Liver (tissue), 9 donors: ENCODE measurements around the gene MYO18A. TPM values are rescaled to one million over a fixed set of nuclear protein-coding genes. Genes with fewer than 3 reads are reported as not detected.

Source experiments
- DNase-seq: peaks from one replicate; pipeline ENCODE4 v3.0.0-alpha.2; 2017; ENCODE audit warnings: low spot score
- H3K27ac ChIP-seq, 2 donors: one replicate each; pipeline ENCODE4 v1.7.0; 2013; ENCODE audit warnings: inconsistent platforms in 2 of 2, low read length in 2 of 2, control low read depth in 1 of 2, low read depth in 1 of 2, mild to moderate bottlenecking in 1 of 2
- H3K27me3 ChIP-seq, 4 donors: one replicate each; pipeline versions ENCODE4 v1.6.1 to v1.7.0; 2013; ENCODE audit warnings: low read length in 3 of 4, inconsistent platforms in 1 of 4, mild to moderate bottlenecking in 1 of 4, moderate library complexity in 1 of 4; ENCODE audit not compliant: control insufficient read depth in 4 of 4, insufficient read depth in 4 of 4
- H3K36me3 ChIP-seq, 4 donors: one replicate each; pipeline versions ENCODE4 v1.6.1 to v1.7.0; 2013; ENCODE audit warnings: low read length in 3 of 4, mild to moderate bottlenecking in 3 of 4, low read depth in 1 of 4, moderate library complexity in 1 of 4; ENCODE audit not compliant: control insufficient read depth in 4 of 4, insufficient read depth in 3 of 4
- H3K4me1 ChIP-seq, 4 donors: one replicate each; pipeline versions ENCODE4 v1.6.1 to v1.7.0; 2013; ENCODE audit warnings: low read length in 3 of 4, mild to moderate bottlenecking in 3 of 4, moderate library complexity in 1 of 4; ENCODE audit not compliant: control insufficient read depth in 4 of 4, insufficient read depth in 4 of 4
- H3K4me3 ChIP-seq, 3 donors: one replicate each; pipeline versions ENCODE4 v1.6.1 to v1.7.0; 2013; ENCODE audit warnings: low read length in 3 of 3, control low read depth in 1 of 3, low read depth in 1 of 3, mild to moderate bottlenecking in 1 of 3
- H3K9ac ChIP-seq, 2 donors: one replicate each; pipeline ENCODE4 v1.7.0; 2013; ENCODE audit warnings: low read length in 2 of 2, mild to moderate bottlenecking in 2 of 2, moderate library complexity in 2 of 2, control low read depth in 1 of 2, low read depth in 1 of 2
- H3K9me3 ChIP-seq, 4 donors: one replicate each; pipeline versions ENCODE4 v1.6.1 to v1.7.0; 2013; ENCODE audit warnings: low read length in 3 of 4; ENCODE audit not compliant: control insufficient read depth in 4 of 4
- EGR1 ChIP-seq, 2 donors: IDR thresholded peaks; 2 replicates each; pipeline ENCODE4 v1.6.1; 2016 to 2018; ENCODE audit warnings: antibody characterized with exemption in 2 of 2, low read depth in 2 of 2
- FOXA1 ChIP-seq: IDR thresholded peaks from 2 replicates; pipeline ENCODE4 v1.6.1; 2016; ENCODE audit warnings: antibody characterized with exemption
- FOXA2 ChIP-seq: IDR thresholded peaks from 2 replicates; pipeline ENCODE4 v1.6.1; 2016; ENCODE audit warnings: antibody characterized with exemption
- GABPA ChIP-seq, 2 donors: IDR thresholded peaks in 1 of 2; conservative IDR thresholded peaks in 1 of 2; 2 replicates each; pipeline ENCODE4 v1.6.1; 2016; ENCODE audit warnings: antibody characterized with exemption in 2 of 2, mild to moderate bottlenecking in 1 of 2, moderate library complexity in 1 of 2
- HNF4A ChIP-seq, 2 donors: conservative IDR thresholded peaks; 2 replicates each; pipeline ENCODE4 v1.6.1; 2016; ENCODE audit warnings: antibody characterized with exemption in 2 of 2, mild to moderate bottlenecking in 2 of 2
- HNF4G ChIP-seq: IDR thresholded peaks from 2 replicates; pipeline ENCODE4 v1.6.1; 2016; ENCODE audit warnings: antibody characterized with exemption
- JUND ChIP-seq, 2 donors: IDR thresholded peaks; 2 replicates each; pipeline ENCODE4 v1.6.1; 2016; ENCODE audit warnings: antibody characterized with exemption in 2 of 2
- NR2F2 ChIP-seq: IDR thresholded peaks from 2 replicates; pipeline ENCODE4 v1.6.1; 2016; ENCODE audit warnings: antibody characterized with exemption
- RAD21 ChIP-seq, 2 donors: IDR thresholded peaks; 2 replicates each; pipeline ENCODE4 v1.6.1; 2016; ENCODE audit warnings: antibody characterized with exemption in 2 of 2, mild to moderate bottlenecking in 2 of 2
- REST ChIP-seq: IDR thresholded peaks from 2 replicates; pipeline ENCODE4 v1.6.1; 2016; ENCODE audit warnings: antibody characterized with exemption, mild to moderate bottlenecking
- RXRA ChIP-seq, 2 donors: IDR thresholded peaks; 2 replicates each; pipeline ENCODE4 v1.6.1; 2017 to 2018; ENCODE audit warnings: antibody characterized with exemption in 2 of 2, mild to moderate bottlenecking in 1 of 2
- TAF1 ChIP-seq: conservative IDR thresholded peaks from 2 replicates; pipeline ENCODE4 v1.6.1; 2016; ENCODE audit warnings: antibody characterized with exemption, mild to moderate bottlenecking
- YY1 ChIP-seq: IDR thresholded peaks from 2 replicates; pipeline ENCODE4 v1.6.1; 2016; ENCODE audit warnings: antibody characterized with exemption, mild to moderate bottlenecking
- ZBTB33 ChIP-seq: IDR thresholded peaks from 2 replicates; pipeline ENCODE4 v1.6.1; 2016; ENCODE audit warnings: antibody characterized with exemption
- WGBS: extraction: QIAGEN DNeasy Blood & Tissue Kit; methylation state at CpG from one replicate; pipeline ENCODE4 v1.1.7; 2013; 5-methylcytosine and 5-hydroxymethylcytosine counted together
- polyA plus RNA-seq, 2 donors: library from polyadenylated mRNA; stranded (reverse) in 1 of 2; unstranded in 1 of 2; fragments of 200-250 nt in 1 of 2; fragments of >200 nt in 1 of 2; fragmentation: Nextera tagmentation in 1 of 2; extraction: Ambion mirVana in 1 of 2; gene quantifications; one replicate each; pipeline versions ENCODE4 v1.2.1 to v1.2.3, GENCODE V29; 2013 to 2015
- total RNA-seq, 2 donors: library from RNA; depleted of rRNA; stranded (reverse); fragments of >200 nt; gene quantifications; one replicate each; pipeline ENCODE4 v1.2.3, GENCODE V29; 2014
- donor health status: healthy.
- donor health status: healthy.
- donor health status: healthy.
- donor health status: healthy.
- donor health status: healthy.

Gene MYO18A
- total and polyA plus RNA-seq, 4 donors, result 26.3 to 81.6 (median 37.3) TPM

- Histone ChIP-seq H3K36me3 (no peaks in the 10 kb centered on the region), H3K9me3 (no peaks in the 10 kb centered on the region), H3K9ac (no peak overlapping the region), H3K4me1 (no peaks in the 10 kb centered on the region), H3K27me3 (no peaks in the 10 kb centered on the region), H3K27ac (no peak overlapping the region), H3K4me3 (no peak overlapping the region)
- TF ChIP-seq TAF1 (no peak), EGR1 (IDR thresholded peaks at IDR 0.05; ENCODE audit: low read depth in 2 of 2) (no peak), JUND (IDR thresholded peaks at IDR 0.05) (no peak), ZBTB33 (no peak), FOXA2 (no peak), FOXA1 (no peak), GABPA (IDR thresholded peaks at IDR 0.05 in 1 of 2, conservative IDR thresholded peaks at IDR 0.05 in 1 of 2) (no peak), YY1 (no peak), HNF4G (no peak), REST (no peak), RAD21 (IDR thresholded peaks at IDR 0.05) (no peak), HNF4A (conservative IDR thresholded peaks at IDR 0.05) (no peak), NR2F2 (no peak), RXRA (IDR thresholded peaks at IDR 0.05) (no peak)
- DNase-seq, result no peak
- WGBS, result 93% methylated on average over 16 of the region's 16 CpGs
These were observed 17.5 kb upstream of the MYO18A start for GRCh38 chr17:29197516-29198272.

GRCh38 chr17:29196769-29197515, 16.7 kb upstream of the MYO18A start:
- WGBS, result 90% methylated on average over 9 of the region's 9 CpGs
- TF ChIP-seq REST (no peak), GABPA (IDR thresholded peaks at IDR 0.05 in 1 of 2, conservative IDR thresholded peaks at IDR 0.05 in 1 of 2) (no peak)
- H3K4me1 ChIP-seq, result no peaks in the 10 kb centered on the region
- H3K27me3 ChIP-seq, result no peaks in the 10 kb centered on the region
- no peaks in the 10 kb centered on the region for H3K36me3 ChIP-seq
- no peak overlapping the region for H3K9ac ChIP-seq
- no peaks in the 10 kb centered on the region for H3K9me3 ChIP-seq
- H3K4me3 ChIP-seq, result no peak overlapping the region
- H3K27ac ChIP-seq, result no peak overlapping the region
- DNase-seq, result no peak
